PC-9 (cell line): ENCODE data around the gene STAC.

Experiments used
- EZH2 ChIP-seq: fragments of 200-600 bp; sonication (generic); IDR thresholded peaks from 2 replicates; pipeline ENCODE4 v1.8.0; 2017; ENCODE audit warnings: antibody characterized with exemption, low read depth
- TF ChIP-seq, protein P1 (sequence below): fragments of 200-600 bp; sonication (generic); conservative IDR thresholded peaks from 2 replicates; pipeline ENCODE4 v1.6.1; 2017; ENCODE audit warnings: mixed run types, antibody characterized with exemption, mild to moderate bottlenecking, moderate library complexity

DNA sequence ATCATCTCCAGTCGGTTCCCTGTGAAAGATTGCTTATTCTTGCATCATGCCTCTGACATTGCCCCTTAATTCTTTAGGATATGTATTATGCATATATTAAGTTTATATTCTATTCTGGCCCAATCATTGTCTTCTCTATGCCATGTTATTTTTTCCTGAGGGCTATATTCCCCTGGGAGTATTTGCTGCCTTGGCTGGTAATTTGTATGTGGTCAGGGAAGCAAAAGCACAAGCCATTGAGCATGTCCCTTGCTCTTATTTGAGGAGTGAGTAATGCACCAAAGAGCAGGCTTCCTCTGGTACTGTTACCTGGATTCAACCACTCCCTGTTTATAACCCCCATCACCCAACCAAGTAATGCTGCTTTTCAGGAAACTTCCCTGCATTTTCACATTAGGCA is 36.3 kb downstream of the STAC start:
- no peak for TF ChIP-seq EZH2
- TF ChIP-seq, protein P1, sequence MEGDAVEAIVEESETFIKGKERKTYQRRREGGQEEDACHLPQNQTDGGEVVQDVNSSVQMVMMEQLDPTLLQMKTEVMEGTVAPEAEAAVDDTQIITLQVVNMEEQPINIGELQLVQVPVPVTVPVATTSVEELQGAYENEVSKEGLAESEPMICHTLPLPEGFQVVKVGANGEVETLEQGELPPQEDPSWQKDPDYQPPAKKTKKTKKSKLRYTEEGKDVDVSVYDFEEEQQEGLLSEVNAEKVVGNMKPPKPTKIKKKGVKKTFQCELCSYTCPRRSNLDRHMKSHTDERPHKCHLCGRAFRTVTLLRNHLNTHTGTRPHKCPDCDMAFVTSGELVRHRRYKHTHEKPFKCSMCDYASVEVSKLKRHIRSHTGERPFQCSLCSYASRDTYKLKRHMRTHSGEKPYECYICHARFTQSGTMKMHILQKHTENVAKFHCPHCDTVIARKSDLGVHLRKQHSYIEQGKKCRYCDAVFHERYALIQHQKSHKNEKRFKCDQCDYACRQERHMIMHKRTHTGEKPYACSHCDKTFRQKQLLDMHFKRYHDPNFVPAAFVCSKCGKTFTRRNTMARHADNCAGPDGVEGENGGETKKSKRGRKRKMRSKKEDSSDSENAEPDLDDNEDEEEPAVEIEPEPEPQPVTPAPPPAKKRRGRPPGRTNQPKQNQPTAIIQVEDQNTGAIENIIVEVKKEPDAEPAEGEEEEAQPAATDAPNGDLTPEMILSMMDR = no peak
